Prostate gland (tissue), 2 donors: ENCODE results near the gene FZD8. TPM values are rescaled to one million over a fixed set of nuclear protein-coding genes. Genes with fewer than 3 reads are reported as not detected.

Source experiments
- DNase-seq: peaks from one replicate; pipeline ENCODE4 v3.0.0-alpha.2; 2019; ENCODE audit warnings: low spot score
- H3K27ac ChIP-seq, 2 donors: fragments of 200-600 bp; sonication (generic); 2 replicates each; pipeline ENCODE4 v1.5.1; 2017 to 2019
- H3K27me3 ChIP-seq: fragments of 200-600 bp; sonication (generic); replicated peaks from 2 replicates; pipeline ENCODE4 v1.5.1; 2019; ENCODE audit not compliant: insufficient read depth
- H3K36me3 ChIP-seq, 2 donors: fragments of 200-600 bp; sonication (generic); 1 replicate in 1 of 2; 2 replicates in 1 of 2; pipeline versions ENCODE4 v1.5.1 to v1.8.1; 2017 to 2019
- H3K4me1 ChIP-seq: fragments of 200-600 bp; sonication (generic); replicated peaks from 2 replicates; pipeline ENCODE4 v1.5.1; 2019
- H3K4me3 ChIP-seq, 2 donors: fragments of 200-600 bp; sonication (generic); 2 replicates each; pipeline ENCODE4 v1.5.1; 2017 to 2019
- H3K9me3 ChIP-seq: fragments of 200-600 bp; sonication (generic); 2 replicates; pipeline ENCODE4 v1.5.1; 2017
- CTCF ChIP-seq, 4 experiments: fragments of 200-600 bp in 2 of 4; fragments of 450-650 bp in 2 of 4; sonication (generic) in 2 of 4; IDR thresholded peaks; 1 replicate in 3 of 4; 2 replicates in 1 of 4; pipeline ENCODE4 v1.5.1; 2016 to 2019; ENCODE audit warnings: antibody characterized with exemption in 4 of 4, mild to moderate bottlenecking in 2 of 4, moderate library complexity in 2 of 4
- POLR2A ChIP-seq: fragments of 450-650 bp; IDR thresholded peaks from one replicate; pipeline ENCODE4 v1.6.1; 2016; ENCODE audit warnings: antibody characterized with exemption, mild to moderate bottlenecking
- POLR2AphosphoS5 ChIP-seq: sonication (generic); formaldehyde crosslinking; IDR thresholded peaks from one replicate; pipeline ENCODE4 v1.6.1; 2017; ENCODE audit warnings: antibody characterized with exemption
- WGBS: methylation state at CpG from one replicate; pipeline ENCODE4 v1.1.5; 2018; 5-methylcytosine and 5-hydroxymethylcytosine counted together
- intact Hi-C: fragments of 100-400 bp; cut with DNase I; formaldehyde crosslinking; loops from one replicate; pipeline ENCODE4 v1.14.2; 2022
- total RNA-seq, 2 donors: library from RNA; depleted of rRNA; stranded (reverse); fragments of >200 nt; gene quantifications; one replicate each; pipeline ENCODE4 v1.1.0, GENCODE V29; 2016

FZD8 gene
- total RNA-seq, 2 donors from 2014 or later, result 5.6 to 14.2 TPM

- DNase-seq, result no peak
- no peaks in the 10 kb centered on the region for H3K27me3 ChIP-seq
- TF ChIP-seq CTCF (IDR thresholded peaks at IDR 0.05) (no peak), POLR2A (no peak), POLR2AphosphoS5 (no peak)
- H3K27ac ChIP-seq, result no peak overlapping the region
- WGBS, result 84% methylated on average over 4 of the region's 4 CpGs
- no peaks in the 10 kb centered on the region for H3K36me3 ChIP-seq
- H3K4me1 ChIP-seq, result no peaks in the 10 kb centered on the region
- intact Hi-C loops, result no loop called here
- H3K9me3 ChIP-seq, result no peaks in the 10 kb centered on the region
- H3K4me3 ChIP-seq, result no peak overlapping the region
Measured at GRCh38 chr10:35667270-35667889, 25.3 kb upstream of the FZD8 start.

GRCh38 chr10:35661236-35661635, 19.1 kb upstream of the FZD8 start:
- intact Hi-C loops, result no loop called here
- no peak for TF ChIP-seq POLR2A
- TF ChIP-seq CTCF (IDR thresholded peaks at IDR 0.05), result no peak
- no peak for TF ChIP-seq POLR2AphosphoS5
- 19% methylated on average over 2 of the region's 2 CpGs for WGBS

GRCh38 chr10:35659456-35659855, 17.4 kb upstream of the FZD8 start:
- Histone ChIP-seq H3K4me1 (no peaks in the 10 kb centered on the region), H3K4me3 (no peak overlapping the region), H3K36me3 (no peaks in the 10 kb centered on the region), H3K9me3 (no peaks in the 10 kb centered on the region), H3K27ac (no peak overlapping the region), H3K27me3 (no peaks in the 10 kb centered on the region)
- DNase-seq, result no peak
- WGBS, result 85% methylated on average over 1 of the region's 1 CpG
- TF ChIP-seq POLR2A, result no peak
- no peak for TF ChIP-seq CTCF (IDR thresholded peaks at IDR 0.05)
- no peak for TF ChIP-seq POLR2AphosphoS5
- intact Hi-C loops, result no loop called here

More at GRCh38 chr10:35661236-35661635, 19.1 kb upstream of the FZD8 start:
- H3K4me3 ChIP-seq, result no peak overlapping the region
- no peak for DNase-seq
- no peaks in the 10 kb centered on the region for H3K4me1 ChIP-seq
- no peak overlapping the region for H3K27ac ChIP-seq
- no peaks in the 10 kb centered on the region for H3K27me3 ChIP-seq
- H3K9me3 ChIP-seq, result no peaks in the 10 kb centered on the region
- no peaks in the 10 kb centered on the region for H3K36me3 ChIP-seq

GRCh38 chr10:35657621-35658020, 15.5 kb upstream of the FZD8 start:
- no peak for TF ChIP-seq CTCF (IDR thresholded peaks at IDR 0.05)
- TF ChIP-seq POLR2A, result no peak
- TF ChIP-seq POLR2AphosphoS5, result no peak
- WGBS, result 39% methylated on average over 5 of the region's 5 CpGs
- Histone ChIP-seq H3K36me3 (no peaks in the 10 kb centered on the region), H3K27ac (no peak overlapping the region), H3K27me3 (no peaks in the 10 kb centered on the region), H3K4me3 (no peak overlapping the region), H3K9me3 (no peaks in the 10 kb centered on the region), H3K4me1 (no peaks in the 10 kb centered on the region)
- intact Hi-C loops, result no loop called here
- DNase-seq, result no peak

GRCh38 chr10:35652824-35653223, 10.7 kb upstream of the FZD8 start:
- Histone ChIP-seq H3K9me3 (no peaks in the 10 kb centered on the region), H3K27me3 (no peaks in the 10 kb centered on the region), H3K4me1 (no peaks in the 10 kb centered on the region), H3K27ac (no peak overlapping the region), H3K4me3 (no peak overlapping the region), H3K36me3 (no peaks in the 10 kb centered on the region)
- intact Hi-C loops, result no loop called here
- TF ChIP-seq POLR2A (no peak), POLR2AphosphoS5 (no peak), CTCF (IDR thresholded peaks at IDR 0.05) (no peak)
- DNase-seq, result no peak
- WGBS, result 81% methylated on average over 2 of the region's 2 CpGs
